ENCODE data around the gene ATG7. TPM values are rescaled to one million over a fixed set of nuclear protein-coding genes. Genes with fewer than 3 reads are reported as not detected.

ATG7 gene
- total RNA-seq, 1 experiment from 2014 or later, result 29.3 TPM

- TF ChIP-seq SIN3A (IDR thresholded peaks at IDR 0.05; ENCODE audit: low read depth) (no peak), ZNF274 (IDR thresholded peaks at IDR 0.05; ENCODE audit: low read depth, low read length) (no peak), FOSL1 (IDR thresholded peaks at IDR 0.05; ENCODE audit: low read depth) (no peak), ZFX (IDR thresholded peaks at IDR 0.05) (no peak), POLR2A (IDR thresholded peaks at IDR 0.05; ENCODE audit: borderline replicate concordance, extremely low read depth, insufficient read depth, insufficient read length) (no peak)
- no peak for ATAC-seq
- H3K4me1 ChIP-seq (ENCODE audit: control insufficient read depth in 1 of 2, insufficient read depth in 2 of 2, low read length in 2 of 2), result peaks cover 19 to 23% of the 10 kb centered on the region in 2 experiments
Measured at GRCh38 chr3:11544412-11545181, 272.4 kb downstream of the ATG7 start.

GRCh38 chr3:11545186-11545851 lies 273.1 kb downstream of the ATG7 start:
- no peak overlapping the region for H3K27ac ChIP-seq (ENCODE audit: low read depth, low read length)
- no peak overlapping the region for H3K9ac ChIP-seq (ENCODE audit: low read length)
- TF ChIP-seq ZBTB33 (IDR thresholded peaks at IDR 0.05; ENCODE audit: extremely low read depth, insufficient replicate concordance, low read length) (no peak), CEBPB (IDR thresholded peaks at IDR 0.05; ENCODE audit: low read depth) (no peak), SRF (IDR thresholded peaks at IDR 0.05; ENCODE audit: low read depth) (no peak), TCF7L2 (IDR thresholded peaks at IDR 0.05; ENCODE audit: borderline replicate concordance, extremely low read depth, insufficient read depth, insufficient read length) (no peak), EZH2 (IDR thresholded peaks at IDR 0.05) (no peak), RAD21 (IDR thresholded peaks at IDR 0.05; ENCODE audit: low read depth) (no peak), SP1 (IDR thresholded peaks at IDR 0.05; ENCODE audit: low read depth) (no peak), REST (IDR thresholded peaks at IDR 0.05; ENCODE audit: low read depth) (no peak)

More at GRCh38 chr3:11544412-11545181, 272.4 kb downstream of the ATG7 start:
- no peaks in the 10 kb centered on the region for H3K36me3 ChIP-seq (ENCODE audit: control insufficient read depth in 1 of 2, insufficient read depth in 2 of 2, low read length in 2 of 2)
- no peaks in the 10 kb centered on the region for H3K27me3 ChIP-seq (ENCODE audit: insufficient read depth, low read length)
- H3K4me2 ChIP-seq (ENCODE audit: low read length), result no peak overlapping the region
- ChIA-PET POLR2A (no interaction called here), CTCF (no interaction called here), RAD21 (ENCODE audit: low non-redundant PET in 1 of 2, low total read pairs in 2 of 2, uncharacterized antibody in 2 of 2, unreplicated experiment in 2 of 2) (no interaction called here)
- H4K20me1 ChIP-seq (ENCODE audit: insufficient read depth), result no peaks in the 10 kb centered on the region
- H3K9me3 ChIP-seq (ENCODE audit: control insufficient read depth in 1 of 2, insufficient read depth in 1 of 2, low read depth in 1 of 2, low read length in 2 of 2), result no peaks in the 10 kb centered on the region
- H3K9ac ChIP-seq (ENCODE audit: low read length), result no peak overlapping the region
- H3K4me3 ChIP-seq (replicated peaks in 1 of 2; ENCODE audit: low read depth in 1 of 2, low read length in 2 of 2), result no peak overlapping the region
- H3K79me2 ChIP-seq (ENCODE audit: insufficient read depth, low read length), result no peaks in the 10 kb centered on the region
- H3K9me2 ChIP-seq (ENCODE audit: insufficient read depth), result no peaks in the 10 kb centered on the region
- no TSS peak for BruUV-seq (replicated peaks)
- no peak overlapping the region for H3K27ac ChIP-seq (ENCODE audit: low read depth, low read length)
- no peak for DNase-seq (ENCODE audit: low read depth, low spot score)
- intact Hi-C loops (cut with micrococcal nuclease), result no loop called here
- no peak overlapping the region for H2AFZ ChIP-seq (ENCODE audit: low read depth, low read length, poor library complexity, severe bottlenecking)

More at GRCh38 chr3:11545186-11545851, 273.1 kb downstream of the ATG7 start:
- intact Hi-C loops (cut with micrococcal nuclease), result no loop called here
- no peak overlapping the region for H3K4me3 ChIP-seq (replicated peaks in 1 of 2; ENCODE audit: low read depth in 1 of 2, low read length in 2 of 2)
- H3K79me2 ChIP-seq (ENCODE audit: insufficient read depth, low read length), result no peaks in the 10 kb centered on the region
- ChIA-PET CTCF (no interaction called here), RAD21 (ENCODE audit: low non-redundant PET in 1 of 2, low total read pairs in 2 of 2, uncharacterized antibody in 2 of 2, unreplicated experiment in 2 of 2) (interaction anchor here in 1 of 2 experiments (0.6 kb wide), 1 partner anchor 154 kb away, joined by 3 read pairs; no protein-coding TSS in a partner anchor), POLR2A (no interaction called here)
- no peaks in the 10 kb centered on the region for H4K20me1 ChIP-seq (ENCODE audit: insufficient read depth)
- ATAC-seq (no peak), DNase-seq (ENCODE audit: low read depth, low spot score) (no peak)
- H3K9me3 ChIP-seq (ENCODE audit: control insufficient read depth in 1 of 2, insufficient read depth in 1 of 2, low read depth in 1 of 2, low read length in 2 of 2), result no peaks in the 10 kb centered on the region
- H2AFZ ChIP-seq (ENCODE audit: low read depth, low read length, poor library complexity, severe bottlenecking), result no peak overlapping the region
- H3K4me1 ChIP-seq (ENCODE audit: control insufficient read depth in 1 of 2, insufficient read depth in 2 of 2, low read length in 2 of 2), result peaks cover 23 to 25% of the 10 kb centered on the region in 2 experiments
- no peak overlapping the region for H3K4me2 ChIP-seq (ENCODE audit: low read length)
- no peaks in the 10 kb centered on the region for H3K9me2 ChIP-seq (ENCODE audit: insufficient read depth)
- no peaks in the 10 kb centered on the region for H3K36me3 ChIP-seq (ENCODE audit: control insufficient read depth in 1 of 2, insufficient read depth in 2 of 2, low read length in 2 of 2)
- H3K27me3 ChIP-seq (ENCODE audit: insufficient read depth, low read length), result no peaks in the 10 kb centered on the region
- BruUV-seq (replicated peaks), result no TSS peak

Measured in HCT116 (cell line).